OCI-LY7 (cell line): ENCODE measurements around the gene SETBP1. TPM values are rescaled to one million over a fixed set of nuclear protein-coding genes. Genes with fewer than 3 reads are reported as not detected.

ENCODE experiments used
- BruUV-seq: library from RNA; stranded (reverse); fragments of 400-500 nt; replicated peaks from 2 replicates; lab custom pipeline; 2021; lab: Mats Ljungman, UMichigan
- CTCF ChIA-PET: fragments of 300-600 bp; sonication (Branson Sonifier 250); formaldehyde crosslinking; loops from one replicate; lab custom pipeline; 2022; ENCODE audit warnings: antibody characterized with exemption; ENCODE audit not compliant: unreplicated experiment; lab: Charles Lee
- POLR2A ChIA-PET: fragments of 300-600 bp; sonication (Branson Sonifier 250); formaldehyde crosslinking; loops from one replicate; lab custom pipeline; 2022; ENCODE audit warnings: antibody characterized with exemption; lab: Charles Lee
- DNase-seq: peaks from one replicate; pipeline ENCODE4 v3.0.0-alpha.2; 2015; ENCODE audit warnings: low spot score
- H2AFZ ChIP-seq: fragments of 200-600 bp; sonication (generic), shearing (Covaris generic); 2 replicates; pipeline ENCODE4 v1.6.1; 2014; ENCODE audit warnings: mild to moderate bottlenecking, antibody characterized with exemption, low read length, moderate library complexity
- H3K27ac ChIP-seq: fragments of 200-600 bp; sonication (generic); 2 replicates; pipeline ENCODE4 v1.5.1; 2014; ENCODE audit warnings: mixed run types, low read depth, mild to moderate bottlenecking, moderate library complexity, low read length, inconsistent platforms; ENCODE audit not compliant: poor library complexity, severe bottlenecking
- H3K36me3 ChIP-seq: fragments of 200-600 bp; sonication (generic); 2 replicates; pipeline ENCODE4 v1.6.1; 2014; ENCODE audit warnings: mild to moderate bottlenecking, antibody characterized with exemption, low read length, moderate library complexity, mixed read lengths; ENCODE audit not compliant: insufficient read depth
- H3K4me1 ChIP-seq: fragments of 200-600 bp; sonication (generic); 2 replicates; pipeline ENCODE4 v1.5.1; 2014; ENCODE audit warnings: mild to moderate bottlenecking, low read length; ENCODE audit not compliant: insufficient read depth, poor library complexity, severe bottlenecking
- H3K4me2 ChIP-seq: fragments of 200-600 bp; sonication (generic); 2 replicates; pipeline ENCODE4 v1.6.1; 2014; ENCODE audit warnings: mild to moderate bottlenecking, low read length
- H3K4me3 ChIP-seq: fragments of 200-600 bp; sonication (generic); 2 replicates; pipeline ENCODE4 v1.5.1; 2014; ENCODE audit warnings: mild to moderate bottlenecking, low read depth, low read length; ENCODE audit not compliant: poor library complexity, severe bottlenecking
- H3K79me2 ChIP-seq: fragments of 200-600 bp; sonication (generic); 2 replicates; pipeline ENCODE4 v1.6.1; 2016; ENCODE audit warnings: low read depth, mild to moderate bottlenecking, low read length, moderate library complexity, mixed read lengths; ENCODE audit not compliant: insufficient read depth
- H3K9me2 ChIP-seq: fragments of 200-600 bp; sonication (generic); 2 replicates; pipeline ENCODE4 v1.6.1; 2016; ENCODE audit warnings: mild to moderate bottlenecking, low read length, mixed read lengths; ENCODE audit not compliant: insufficient read depth
- H3K9me3 ChIP-seq: fragments of 200-600 bp; sonication (generic); 2 replicates; pipeline ENCODE4 v1.6.1; 2014; ENCODE audit warnings: mild to moderate bottlenecking, mixed run types, low read length, mixed read lengths
- H4K20me1 ChIP-seq: fragments of 200-600 bp; sonication (generic); 2 replicates; pipeline ENCODE4 v1.6.1; 2014; ENCODE audit warnings: mild to moderate bottlenecking, antibody characterized with exemption, low read length, moderate library complexity, mixed read lengths; ENCODE audit not compliant: insufficient read depth
- EZH2phosphoT487 ChIP-seq: fragments of 200-600 bp; sonication (generic); IDR thresholded peaks from 2 replicates; pipeline ENCODE4 v1.6.1; 2018; ENCODE audit warnings: low read depth, borderline replicate concordance, mild to moderate bottlenecking, mixed run types, antibody characterized with exemption, low read length, moderate library complexity, mixed read lengths
- intact Hi-C: fragments of 100-400 bp; cut with micrococcal nuclease; formaldehyde crosslinking; loops from one replicate; pipeline ENCODE4 v1.10.0; 2022; ENCODE audit not compliant: unreplicated experiment
- total RNA-seq, 2 experiments: library from RNA; depleted of rRNA in 1 of 2; stranded (reverse); fragments of >200 nt in 1 of 2; shearing (Covaris generic) in 1 of 2; gene quantifications; 2 replicates each; pipeline ENCODE4 v1.2.3, GENCODE V29; 2014 to 2022
- TF ChIP-seq, protein P1 (sequence below): fragments of 200-600 bp; sonication (generic); conservative IDR thresholded peaks from 2 replicates; pipeline ENCODE4 v1.5.1; 2014; ENCODE audit warnings: mild to moderate bottlenecking, antibody characterized with exemption, low read length, moderate library complexity, mixed read lengths

SETBP1 gene
- total RNA-seq, 2 experiments from 2014 or later, result 2.6 to 9.1 TPM

DNA sequence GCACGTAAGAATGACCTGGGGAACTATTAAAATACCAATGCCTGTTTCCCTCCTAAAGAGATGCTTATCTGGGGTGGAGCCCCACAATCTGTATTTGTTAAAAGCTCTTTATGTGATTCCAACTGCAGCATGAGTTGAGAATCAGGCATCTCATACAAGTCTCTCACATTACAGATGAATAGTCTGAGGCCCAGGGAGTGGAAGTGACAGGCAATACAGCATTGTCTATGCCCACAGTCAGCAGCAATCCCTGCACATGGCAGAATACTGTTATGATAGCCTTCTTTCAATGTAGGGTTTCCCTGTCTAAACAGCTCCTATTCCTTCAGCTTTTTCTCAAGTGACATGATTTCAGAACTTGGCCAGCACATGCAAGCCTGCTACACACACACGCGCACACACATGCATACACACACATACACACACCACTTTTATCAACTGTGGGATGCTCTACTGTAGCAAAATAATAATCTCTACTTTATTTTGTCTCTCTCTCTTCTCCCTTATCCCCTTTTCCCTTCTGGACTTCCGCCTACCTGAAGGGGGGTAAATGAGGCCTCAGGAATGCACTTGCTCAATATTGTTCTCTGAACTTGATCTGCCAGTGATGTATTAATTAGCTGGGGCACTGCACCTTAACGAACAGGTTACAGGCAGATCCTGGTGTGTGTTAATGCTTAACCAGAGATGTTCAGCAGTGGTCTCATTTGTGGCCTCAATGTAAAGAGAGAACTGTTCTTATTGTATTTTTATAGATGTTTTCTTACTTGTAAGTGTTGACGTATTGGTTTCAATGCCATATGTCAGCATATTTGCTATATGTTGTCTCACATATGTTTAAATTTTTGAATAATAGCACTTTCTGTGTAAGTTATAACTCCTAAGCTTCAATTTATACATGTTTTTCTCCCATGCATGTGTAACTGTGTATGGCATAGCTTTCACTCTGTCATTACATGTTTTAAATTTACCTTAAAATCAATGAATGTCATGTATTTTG lies 116.0 kb downstream of the SETBP1 start:
- peaks cover 27% of the 10 kb centered on the region for H3K4me1 ChIP-seq
- H3K9me3 ChIP-seq, result no peaks in the 10 kb centered on the region
- ChIA-PET POLR2A (interaction anchor here (0.9 to 1.7 kb wide), 2 partner anchors 24 to 37 kb away, joined by 3 read pairs; no protein-coding TSS in a partner anchor), CTCF (interaction anchor here (0.6 kb wide), 1 partner anchor 510 kb away, joined by 3 read pairs; no protein-coding TSS in a partner anchor)
- H3K27ac ChIP-seq, result no peak overlapping the region
- TF ChIP-seq, protein P1, sequence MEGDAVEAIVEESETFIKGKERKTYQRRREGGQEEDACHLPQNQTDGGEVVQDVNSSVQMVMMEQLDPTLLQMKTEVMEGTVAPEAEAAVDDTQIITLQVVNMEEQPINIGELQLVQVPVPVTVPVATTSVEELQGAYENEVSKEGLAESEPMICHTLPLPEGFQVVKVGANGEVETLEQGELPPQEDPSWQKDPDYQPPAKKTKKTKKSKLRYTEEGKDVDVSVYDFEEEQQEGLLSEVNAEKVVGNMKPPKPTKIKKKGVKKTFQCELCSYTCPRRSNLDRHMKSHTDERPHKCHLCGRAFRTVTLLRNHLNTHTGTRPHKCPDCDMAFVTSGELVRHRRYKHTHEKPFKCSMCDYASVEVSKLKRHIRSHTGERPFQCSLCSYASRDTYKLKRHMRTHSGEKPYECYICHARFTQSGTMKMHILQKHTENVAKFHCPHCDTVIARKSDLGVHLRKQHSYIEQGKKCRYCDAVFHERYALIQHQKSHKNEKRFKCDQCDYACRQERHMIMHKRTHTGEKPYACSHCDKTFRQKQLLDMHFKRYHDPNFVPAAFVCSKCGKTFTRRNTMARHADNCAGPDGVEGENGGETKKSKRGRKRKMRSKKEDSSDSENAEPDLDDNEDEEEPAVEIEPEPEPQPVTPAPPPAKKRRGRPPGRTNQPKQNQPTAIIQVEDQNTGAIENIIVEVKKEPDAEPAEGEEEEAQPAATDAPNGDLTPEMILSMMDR, result no peak
- no peak for TF ChIP-seq EZH2phosphoT487
- H3K79me2 ChIP-seq, result no peaks in the 10 kb centered on the region
- no peak overlapping the region for H3K4me2 ChIP-seq
- no TSS peak for BruUV-seq
- H3K36me3 ChIP-seq, result no peaks in the 10 kb centered on the region
- H4K20me1 ChIP-seq, result no peaks in the 10 kb centered on the region
- no peaks in the 10 kb centered on the region for H3K9me2 ChIP-seq
- H3K4me3 ChIP-seq, result no peak overlapping the region
- no peak for DNase-seq
- H2AFZ ChIP-seq, result no peak overlapping the region
- intact Hi-C loops, result no loop called here

DNA sequence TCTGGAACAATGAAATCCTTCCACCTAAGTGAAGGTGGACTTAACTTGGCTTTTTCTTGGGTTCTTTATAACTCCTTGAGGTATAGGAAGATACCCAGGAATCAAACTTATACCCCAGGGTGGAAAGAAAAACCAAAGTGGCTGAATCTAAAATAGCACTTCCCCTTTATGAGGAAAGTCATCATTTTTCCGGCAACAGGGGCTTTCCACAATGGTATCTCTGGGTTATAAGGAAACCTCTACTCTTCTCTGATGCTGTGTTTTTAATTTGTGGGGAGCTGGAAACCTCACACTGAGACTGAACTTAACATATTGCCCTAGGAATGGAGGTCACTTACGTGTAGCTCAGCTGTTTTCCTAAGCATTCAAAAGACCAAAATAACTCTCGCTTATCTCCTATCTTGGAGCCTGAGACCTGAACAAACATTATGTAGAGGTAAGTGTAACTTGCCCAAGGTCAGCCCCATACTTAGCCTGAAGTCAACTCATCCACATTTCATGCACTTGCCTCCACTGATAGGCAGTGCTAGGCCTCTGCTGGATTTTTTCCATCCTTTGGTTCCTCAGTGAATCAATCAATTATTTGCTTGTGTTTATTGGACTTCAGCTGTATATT lies 117.9 kb downstream of the SETBP1 start:
- H3K9me2 ChIP-seq, result no peaks in the 10 kb centered on the region
- no peak for TF ChIP-seq EZH2phosphoT487
- TF ChIP-seq, protein P1, result no peak
- no peak overlapping the region for H3K4me3 ChIP-seq
- POLR2A ChIA-PET, result no interaction called here
- no peak for DNase-seq
- CTCF ChIA-PET, result no interaction called here
- intact Hi-C loops, result no loop called here
- BruUV-seq, result no TSS peak
- H3K27ac ChIP-seq, result no peak overlapping the region
- H3K79me2 ChIP-seq, result no peaks in the 10 kb centered on the region
- H2AFZ ChIP-seq, result peak overlapping the region; percentile 40; the same call in 1 of the 2 replicates
- H3K36me3 ChIP-seq, result no peaks in the 10 kb centered on the region
- no peaks in the 10 kb centered on the region for H3K9me3 ChIP-seq
- no peaks in the 10 kb centered on the region for H4K20me1 ChIP-seq
- peaks cover 27% of the 10 kb centered on the region for H3K4me1 ChIP-seq
- peak overlapping the region; percentile 28 for H3K4me2 ChIP-seq
